Measurements from ENCODE around the gene RAI14. TPM values are rescaled to one million over a fixed set of nuclear protein-coding genes. Genes with fewer than 3 reads are reported as not detected.

Gene RAI14
- total RNA-seq, 4 donors from 2014 or later = 16.4 to 32.2 (median 18.8) TPM

GRCh38 chr5:34838785-34839714 is 182.9 kb downstream of the RAI14 start, which contains the start of gene TTC23L:
Gene TTC23L (plus strand): TSS chr5:34839164. CDS start chr5:34840672, 1,508 bp downstream.
- ATAC-seq (ENCODE audit: low FRiP score) (peak; percentile 95), DNase-seq (ENCODE audit: low spot score) (peak; percentile 66)
- TF ChIP-seq, protein P1, sequence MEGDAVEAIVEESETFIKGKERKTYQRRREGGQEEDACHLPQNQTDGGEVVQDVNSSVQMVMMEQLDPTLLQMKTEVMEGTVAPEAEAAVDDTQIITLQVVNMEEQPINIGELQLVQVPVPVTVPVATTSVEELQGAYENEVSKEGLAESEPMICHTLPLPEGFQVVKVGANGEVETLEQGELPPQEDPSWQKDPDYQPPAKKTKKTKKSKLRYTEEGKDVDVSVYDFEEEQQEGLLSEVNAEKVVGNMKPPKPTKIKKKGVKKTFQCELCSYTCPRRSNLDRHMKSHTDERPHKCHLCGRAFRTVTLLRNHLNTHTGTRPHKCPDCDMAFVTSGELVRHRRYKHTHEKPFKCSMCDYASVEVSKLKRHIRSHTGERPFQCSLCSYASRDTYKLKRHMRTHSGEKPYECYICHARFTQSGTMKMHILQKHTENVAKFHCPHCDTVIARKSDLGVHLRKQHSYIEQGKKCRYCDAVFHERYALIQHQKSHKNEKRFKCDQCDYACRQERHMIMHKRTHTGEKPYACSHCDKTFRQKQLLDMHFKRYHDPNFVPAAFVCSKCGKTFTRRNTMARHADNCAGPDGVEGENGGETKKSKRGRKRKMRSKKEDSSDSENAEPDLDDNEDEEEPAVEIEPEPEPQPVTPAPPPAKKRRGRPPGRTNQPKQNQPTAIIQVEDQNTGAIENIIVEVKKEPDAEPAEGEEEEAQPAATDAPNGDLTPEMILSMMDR (IDR thresholded peaks at IDR 0.05) = no peak

DNA sequence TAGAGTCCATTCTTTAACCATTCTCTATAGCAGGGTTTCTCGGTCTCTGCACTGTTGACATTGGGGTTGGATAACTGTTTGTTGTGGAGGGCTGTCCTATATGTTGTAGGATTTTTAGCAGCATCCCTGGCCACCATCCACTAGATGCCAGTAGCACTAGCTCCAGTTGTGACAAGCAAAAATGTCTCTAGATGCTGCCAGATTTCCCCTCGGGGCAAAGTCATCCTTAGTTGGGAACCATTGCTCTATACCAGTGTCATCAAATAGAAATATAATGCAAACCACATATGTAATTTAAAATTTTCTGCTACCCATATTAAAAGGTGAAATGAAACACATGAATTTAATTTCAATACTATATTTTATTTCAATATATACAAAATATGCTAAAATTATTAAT is 185.7 kb downstream of the RAI14 start:
- no peak for ATAC-seq (ENCODE audit: low FRiP score)
- TF ChIP-seq, protein P1 (IDR thresholded peaks at IDR 0.05) = no peak

GRCh38 chr5:34842554-34842953 is 186.4 kb downstream of the RAI14 start:
- no peak for DNase-seq (ENCODE audit: low spot score)
- ATAC-seq (ENCODE audit: low FRiP score) = no peak
- TF ChIP-seq, protein P1 (IDR thresholded peaks at IDR 0.05) = no peak

More for the DNA sequence above, 185.7 kb downstream of the RAI14 start:
- no peak for DNase-seq (ENCODE audit: low spot score)

- no peak for DNase-seq (ENCODE audit: low spot score)
- TF ChIP-seq, protein P1 (IDR thresholded peaks at IDR 0.05) = no peak
- no peak for ATAC-seq (ENCODE audit: low FRiP score)
Observed at GRCh38 chr5:34843497-34843896, 187.4 kb downstream of the RAI14 start.

- TF ChIP-seq, protein P1 (IDR thresholded peaks at IDR 0.05) = no peak
- DNase-seq (ENCODE audit: low spot score) = no peak
- ATAC-seq (ENCODE audit: low FRiP score) = no peak
Observed at GRCh38 chr5:34844106-34844505, 188.0 kb downstream of the RAI14 start.

GRCh38 chr5:34844999-34845398 is 188.9 kb downstream of the RAI14 start:
- TF ChIP-seq, protein P1 (IDR thresholded peaks at IDR 0.05) = no peak
- DNase-seq (ENCODE audit: low spot score) (no peak), ATAC-seq (ENCODE audit: low FRiP score) (no peak)

- DNase-seq (ENCODE audit: low spot score) = no peak
- TF ChIP-seq, protein P1 (IDR thresholded peaks at IDR 0.05) = no peak
- ATAC-seq (ENCODE audit: low FRiP score) = no peak
Observed at GRCh38 chr5:34847056-34847455, 190.9 kb downstream of the RAI14 start.

Data from omental fat pad (tissue), 4 donors.